Tibial artery (tissue), 4 donors: ENCODE results near the gene CCS.

ENCODE experiments used
- DNase-seq, 2 donors: peaks; one replicate each; pipeline ENCODE4 v3.0.0-alpha.2; 2019
- H3K27ac ChIP-seq, 2 donors: fragments of 200-600 bp; sonication (generic) in 1 of 2; 1 replicate in 1 of 2; 2 replicates in 1 of 2; pipeline ENCODE4 v1.5.1; 2018 to 2019; ENCODE audit warnings: mild to moderate bottlenecking in 1 of 2
- H3K27me3 ChIP-seq, 2 donors: fragments of 200-600 bp; sonication (generic) in 1 of 2; one replicate each; pipeline versions ENCODE4 v1.5.1 to v1.6.0; 2016 to 2019
- H3K36me3 ChIP-seq, 3 donors: fragments of 200-600 bp; sonication (generic) in 2 of 3; one replicate each; pipeline ENCODE4 v1.5.1; 2016 to 2019; ENCODE audit warnings: mild to moderate bottlenecking in 2 of 3
- H3K4me1 ChIP-seq, 4 donors: fragments of 200-600 bp; sonication (generic) in 2 of 4; 1 replicate in 3 of 4; 2 replicates in 1 of 4; pipeline ENCODE4 v1.5.1; 2016 to 2019
- H3K4me3 ChIP-seq, 2 donors: fragments of 200-600 bp; sonication (generic) in 1 of 2; 1 replicate in 1 of 2; 2 replicates in 1 of 2; pipeline ENCODE4 v1.5.1; 2018 to 2019; ENCODE audit warnings: mild to moderate bottlenecking in 2 of 2
- H3K9me3 ChIP-seq, 3 donors: fragments of 200-600 bp; sonication (generic) in 1 of 3; one replicate each; pipeline ENCODE4 v1.5.1; 2016 to 2019
- CTCF ChIP-seq, 2 experiments: fragments of 200-600 bp in 1 of 2; fragments of 450-650 bp in 1 of 2; IDR thresholded peaks; one replicate each; pipeline ENCODE4 v1.5.1; 2017 to 2019; ENCODE audit warnings: antibody characterized with exemption in 2 of 2, mild to moderate bottlenecking in 1 of 2, moderate library complexity in 1 of 2
- intact Hi-C: fragments of 100-400 bp; cut with DNase I; formaldehyde crosslinking; loops from one replicate; pipeline ENCODE4 v1.15.0; 2023; ENCODE audit warnings: low total_unique reads

The CCS gene

GRCh38 chr11:66567787-66568123, 25.2 kb upstream of the CCS start:
- TF ChIP-seq CTCF (IDR thresholded peaks at IDR 0.05), result no peak
- Histone ChIP-seq H3K27me3 (no peaks in the 10 kb centered on the region), H3K27ac (peak overlapping the region; percentile 61 to 73), H3K4me3 (peak overlapping the region; percentile 63 to 76), H3K4me1 (peaks cover 0 to 21% (median 11%) of the 10 kb centered on the region in 4 donors), H3K36me3 (peaks cover 0 to 36% (median 3%) of the 10 kb centered on the region in 3 donors), H3K9me3 (no peaks in the 10 kb centered on the region)
- intact Hi-C loops, result no loop called here
- no peak for DNase-seq

GRCh38 chr11:66568124-66568916, 24.7 kb upstream of the CCS start, which contains the start of gene CTSF:
Gene CTSF (minus strand): TSS chr11:66568606. CDS start chr11:66568486, 120 bp downstream.
- Histone ChIP-seq H3K9me3 (no peaks in the 10 kb centered on the region), H3K4me3 (peak within 1 kb of the TSS; percentile 63 to 76), H3K36me3 (peaks cover 0 to 31% (median 3%) of the 10 kb centered on the region in 3 donors), H3K27me3 (no peaks in the 10 kb centered on the region), H3K27ac (peak within 1 kb of the TSS; percentile 61 to 73), H3K4me1 (peaks cover 0 to 21% (median 11%) of the 10 kb centered on the region in 4 donors)
- intact Hi-C loops, result no loop called here
- TF ChIP-seq CTCF (IDR thresholded peaks at IDR 0.05), result no peak
- DNase-seq, result peak; percentile 93 to 94

- intact Hi-C loops, result no loop called here
- DNase-seq, result no peak
- H3K4me1 ChIP-seq, result peaks cover 0 to 21% (median 11%) of the 10 kb centered on the region in 4 donors
- H3K4me3 ChIP-seq, result no peak overlapping the region
- H3K27me3 ChIP-seq, result no peaks in the 10 kb centered on the region
- H3K36me3 ChIP-seq, result peaks cover 0 to 23% (median 3%) of the 10 kb centered on the region in 3 donors
- peak overlapping the region; percentile 61 to 73 for H3K27ac ChIP-seq
- H3K9me3 ChIP-seq, result no peaks in the 10 kb centered on the region
- no peak for TF ChIP-seq CTCF (IDR thresholded peaks at IDR 0.05)
These were observed 23.9 kb upstream of the CCS start for GRCh38 chr11:66569076-66569475.

- intact Hi-C loops, result no loop called here
- no peak for DNase-seq
- TF ChIP-seq CTCF (IDR thresholded peaks at IDR 0.05), result no peak
These were observed 22.7 kb upstream of the CCS start for GRCh38 chr11:66570079-66570849.

GRCh38 chr11:66570850-66571180, 22.2 kb upstream of the CCS start:
- DNase-seq, result no peak
- no peaks in the 10 kb centered on the region for H3K27me3 ChIP-seq
- H3K27ac ChIP-seq, result no peak overlapping the region
- peaks cover 0 to 6% (median 0%) of the 10 kb centered on the region in 3 donors for H3K36me3 ChIP-seq
- H3K4me1 ChIP-seq, result peaks cover 0 to 21% (median 11%) of the 10 kb centered on the region in 4 donors
- H3K9me3 ChIP-seq, result no peaks in the 10 kb centered on the region
- no peak overlapping the region for H3K4me3 ChIP-seq
- intact Hi-C loops, result no loop called here
- no peak for TF ChIP-seq CTCF (IDR thresholded peaks at IDR 0.05)

More at GRCh38 chr11:66570079-66570849, 22.7 kb upstream of the CCS start:
- Histone ChIP-seq H3K4me3 (no peak overlapping the region), H3K27me3 (no peaks in the 10 kb centered on the region), H3K36me3 (peaks cover 0 to 11% (median 0%) of the 10 kb centered on the region in 3 donors), H3K4me1 (peaks cover 0 to 21% (median 11%) of the 10 kb centered on the region in 4 donors), H3K27ac (no peak overlapping the region), H3K9me3 (no peaks in the 10 kb centered on the region)
